Aorta (tissue), 5 donors: Measurements from ENCODE around the gene MSMB. TPM values are rescaled to one million over a fixed set of nuclear protein-coding genes. Genes with fewer than 3 reads are reported as not detected.
"Not testable (repeated sequence)": the region's sequence is repeated elsewhere in the genome, so short reads cannot be mapped to it uniquely, and the experiment has no call there.

ENCODE experiments used
- ATAC-seq: fragments of 200-7000 bp; cut with Tn5 transposase; one replicate; pipeline ENCODE4 v1.9.1; 2022; ENCODE audit warnings: moderate library complexity; ENCODE audit not compliant: low FRiP score
- DNase-seq, 2 donors: peaks; one replicate each; pipeline ENCODE4 v3.0.0-alpha.2; 2020
- H3K27ac ChIP-seq, 2 donors: one replicate each; pipeline ENCODE4 v1.5.1; 2013; ENCODE audit warnings: low read length in 2 of 2, mild to moderate bottlenecking in 2 of 2, moderate library complexity in 2 of 2, control low read depth in 1 of 2, inconsistent platforms in 1 of 2, low read depth in 1 of 2
- H3K27me3 ChIP-seq, 2 donors: one replicate each; pipeline ENCODE4 v1.6.1; 2013; ENCODE audit warnings: control low read depth in 1 of 2, low read length in 1 of 2, mild to moderate bottlenecking in 1 of 2, moderate library complexity in 1 of 2; ENCODE audit not compliant: insufficient read depth in 2 of 2, control insufficient read depth in 1 of 2
- H3K36me3 ChIP-seq, 2 donors: one replicate each; pipeline ENCODE4 v1.6.1; 2013; ENCODE audit warnings: control low read depth in 1 of 2, low read length in 1 of 2, mild to moderate bottlenecking in 1 of 2; ENCODE audit not compliant: insufficient read depth in 2 of 2, control insufficient read depth in 1 of 2
- H3K4me1 ChIP-seq, 2 donors: one replicate each; pipeline ENCODE4 v1.6.1; 2013; ENCODE audit warnings: low read length in 2 of 2, control low read depth in 1 of 2, mild to moderate bottlenecking in 1 of 2, moderate library complexity in 1 of 2; ENCODE audit not compliant: insufficient read depth in 2 of 2, control insufficient read depth in 1 of 2
- H3K4me3 ChIP-seq, 2 donors: one replicate each; pipeline ENCODE4 v1.5.1; 2013; ENCODE audit warnings: low read length in 2 of 2, control low read depth in 1 of 2, mild to moderate bottlenecking in 1 of 2
- H3K9me3 ChIP-seq: one replicate; pipeline ENCODE4 v1.6.1; 2013; ENCODE audit warnings: mild to moderate bottlenecking, low read length; ENCODE audit not compliant: control insufficient read depth
- WGBS, 2 donors: extraction: QIAGEN DNeasy Blood & Tissue Kit; methylation state at CpG; one replicate each; pipeline ENCODE4 v1.1.7; 2013; 5-methylcytosine and 5-hydroxymethylcytosine counted together
- intact Hi-C, 2 donors: fragments of 100-400 bp; cut with DNase I; formaldehyde crosslinking; loops; one replicate each; pipeline versions ENCODE4 v1.14.2 to v1.15.0; 2022
- polyA plus RNA-seq, 2 donors: library from polyadenylated mRNA; stranded (reverse); fragments of 200-250 nt; gene quantifications; one replicate each; pipeline ENCODE4 v1.2.3, GENCODE V29; 2013
- total RNA-seq, 2 donors: library from RNA; stranded (reverse); fragmentation: NEBNext Ultra II Directional; extraction: Animal tissue kit (Norgen Biotek cat#: 25700); gene quantifications; one replicate each; pipeline ENCODE4 v1.2.1, GENCODE V29; 2021
- donor health status: healthy with polysubstance abuse.
- donor health status: Bipolar disorder and iron deficiency.
- donor health status: DM: no; HTN: no; CAD: no.
- donor health status: DM: no; HTN: no; CAD: no.
- donor health status: DM: yes; HTN: yes; CAD: no.

Gene MSMB
- total and polyA plus RNA-seq, 4 donors = not detected

DNA sequence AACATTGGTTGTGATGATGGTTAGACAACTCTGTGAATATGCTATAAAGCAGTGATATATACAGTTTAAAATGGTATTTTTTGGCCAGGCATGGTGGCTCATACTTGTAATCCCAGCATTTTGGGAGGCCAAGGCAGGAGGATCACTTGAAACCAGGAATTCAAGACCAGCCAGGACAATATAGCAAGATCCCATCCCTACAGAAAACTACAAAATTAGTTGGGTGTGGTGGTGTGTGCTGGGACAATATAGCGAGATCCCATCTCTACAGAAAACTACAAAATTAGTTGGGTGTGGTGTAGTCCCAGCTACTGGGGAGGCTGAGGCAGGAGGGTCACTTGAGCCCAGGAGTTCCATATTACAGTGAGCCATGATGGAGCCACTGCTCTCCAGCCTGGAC is 27.5 kb upstream of the MSMB start:
- ATAC-seq (no peak), DNase-seq (no peak)
- Histone ChIP-seq H3K4me3 (no peak overlapping the region), H3K9me3 (no peaks in the 10 kb centered on the region), H3K36me3 (no peaks in the 10 kb centered on the region), H3K27ac (no peak overlapping the region), H3K4me1 (no peaks in the 10 kb centered on the region), H3K27me3 (no peaks in the 10 kb centered on the region)
- WGBS, 2 donors = 90 to 95% methylated on average over 1 of the region's 1 CpG
- intact Hi-C loops = no loop called here

DNA sequence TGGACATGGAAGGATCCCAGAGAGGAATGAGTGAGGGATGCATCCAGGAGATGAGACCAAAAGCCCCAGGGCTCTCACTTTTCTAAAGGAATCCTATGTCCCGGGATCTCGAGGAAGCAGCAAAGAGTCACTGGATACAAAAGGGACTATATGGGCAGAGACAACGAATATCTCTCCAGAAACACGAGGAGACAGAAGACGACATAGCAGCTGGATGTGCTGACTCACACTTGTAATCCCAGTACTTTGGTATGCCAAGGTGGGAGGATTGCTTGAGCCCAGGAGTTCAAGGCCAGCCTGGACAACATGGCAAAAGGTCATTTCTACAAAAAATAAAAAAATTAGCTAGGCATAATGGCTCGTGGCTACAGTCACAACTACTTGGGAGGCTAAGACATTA is 24.7 kb upstream of the MSMB start:
- ATAC-seq = no peak

DNA sequence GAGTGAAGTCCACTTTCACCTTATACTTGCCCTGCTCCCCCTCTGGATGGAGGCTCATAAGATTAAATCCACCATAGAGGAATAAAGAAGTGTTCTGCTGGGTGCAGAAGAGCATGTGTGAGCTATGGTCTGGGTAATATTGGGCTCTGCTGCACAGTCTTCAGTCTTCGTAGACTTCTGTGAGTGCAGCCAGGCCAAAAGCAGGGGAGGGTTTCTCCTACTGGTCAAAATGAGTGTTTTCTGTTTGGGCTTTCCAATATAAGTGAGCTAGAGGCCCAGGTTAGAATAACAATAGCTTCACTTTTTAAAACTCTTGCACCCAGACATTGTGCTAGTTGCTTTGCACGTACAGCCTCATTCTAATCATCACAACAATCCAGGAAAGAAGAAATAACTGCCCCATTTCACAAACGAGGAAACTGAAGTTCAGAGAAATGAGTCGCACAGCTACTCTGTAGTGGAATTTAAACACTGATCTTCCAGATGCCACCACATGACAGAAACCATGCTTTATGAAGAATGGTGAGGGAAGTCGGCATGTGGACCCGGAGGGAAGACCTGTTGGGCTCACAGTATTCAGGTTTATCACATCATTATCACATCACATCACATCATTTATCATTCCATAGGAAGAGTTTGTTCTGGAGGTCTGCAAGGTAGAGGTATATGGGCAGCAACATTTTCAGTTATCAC is 23.8 kb upstream of the MSMB start:
- DNase-seq (no peak), ATAC-seq (no peak)
- WGBS, 2 donors = 54 to 70% methylated on average over 6 of the region's 6 CpGs
- H3K4me1 ChIP-seq = no peaks in the 10 kb centered on the region
- H3K9me3 ChIP-seq = no peaks in the 10 kb centered on the region
- no peak overlapping the region for H3K27ac ChIP-seq
- H3K36me3 ChIP-seq = no peaks in the 10 kb centered on the region
- no peaks in the 10 kb centered on the region for H3K27me3 ChIP-seq
- intact Hi-C loops = no loop called here
- H3K4me3 ChIP-seq = no peak overlapping the region

More for the DNA sequence above, 24.7 kb upstream of the MSMB start:
- Histone ChIP-seq H3K4me3 (no peak overlapping the region), H3K27me3 (no peaks in the 10 kb centered on the region), H3K27ac (no peak overlapping the region), H3K9me3 (no peaks in the 10 kb centered on the region), H3K36me3 (no peaks in the 10 kb centered on the region), H3K4me1 (no peaks in the 10 kb centered on the region)
- WGBS, 2 donors = 59 to 79% methylated on average over 6 of the region's 6 CpGs
- no peak for DNase-seq
- intact Hi-C loops = no loop called here

DNA sequence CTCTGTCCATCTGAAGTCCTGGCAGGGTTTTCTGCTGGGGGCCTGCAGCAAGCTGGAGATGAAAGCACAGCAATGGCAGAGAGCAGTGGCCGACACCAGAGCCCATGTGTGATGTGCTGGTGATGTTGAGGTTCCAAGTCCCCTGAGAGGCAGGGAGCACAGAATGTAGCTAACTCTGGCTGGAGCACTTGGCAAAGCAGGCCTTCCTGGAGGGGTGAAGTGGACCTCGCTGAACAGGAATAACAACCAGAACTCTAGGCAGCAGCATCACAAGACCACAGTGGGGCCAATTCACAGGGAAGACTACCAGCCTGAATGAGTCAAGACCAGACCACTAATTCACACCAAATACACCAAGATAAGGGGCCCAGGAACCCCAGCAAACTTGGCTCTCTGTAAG is 22.8 kb upstream of the MSMB start:
- no peaks in the 10 kb centered on the region for H3K9me3 ChIP-seq
- H3K4me3 ChIP-seq = no peak overlapping the region
- no peaks in the 10 kb centered on the region for H3K27me3 ChIP-seq
- no peak for ATAC-seq
- intact Hi-C loops = no loop called here
- no peaks in the 10 kb centered on the region for H3K4me1 ChIP-seq
- H3K36me3 ChIP-seq = no peaks in the 10 kb centered on the region
- no peak overlapping the region for H3K27ac ChIP-seq
- WGBS, 2 donors = 70 to 81% methylated on average over 2 of the region's 2 CpGs
- no peak for DNase-seq

DNA sequence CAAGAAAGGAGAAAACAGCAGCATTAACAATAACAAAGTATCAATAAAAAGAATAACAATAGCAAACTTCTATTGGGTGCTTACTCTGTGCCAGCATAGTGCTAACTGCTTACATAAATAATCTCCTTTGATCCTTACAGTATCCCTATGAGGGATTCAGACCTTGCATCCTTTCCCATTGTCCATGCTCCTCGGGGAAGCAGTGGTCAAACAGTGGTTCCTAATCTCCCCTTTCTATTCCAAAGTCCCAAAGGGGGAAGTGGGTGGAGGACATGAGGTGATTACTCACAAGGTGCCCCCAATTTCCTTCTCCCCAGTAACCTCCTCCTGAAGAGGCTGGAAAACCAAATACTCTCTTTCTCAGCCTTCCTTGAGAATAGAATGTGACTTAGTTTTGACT is 22.0 kb upstream of the MSMB start:
- Histone ChIP-seq H3K9me3 (no peaks in the 10 kb centered on the region), H3K27ac (no peak overlapping the region), H3K4me1 (no peaks in the 10 kb centered on the region), H3K36me3 (no peaks in the 10 kb centered on the region), H3K27me3 (no peaks in the 10 kb centered on the region), H3K4me3 (no peak overlapping the region)
- WGBS, 2 donors = 75 to 90% methylated on average over 1 of the region's 1 CpG
- DNase-seq = no peak
- ATAC-seq = no peak
- intact Hi-C loops = no loop called here

DNA sequence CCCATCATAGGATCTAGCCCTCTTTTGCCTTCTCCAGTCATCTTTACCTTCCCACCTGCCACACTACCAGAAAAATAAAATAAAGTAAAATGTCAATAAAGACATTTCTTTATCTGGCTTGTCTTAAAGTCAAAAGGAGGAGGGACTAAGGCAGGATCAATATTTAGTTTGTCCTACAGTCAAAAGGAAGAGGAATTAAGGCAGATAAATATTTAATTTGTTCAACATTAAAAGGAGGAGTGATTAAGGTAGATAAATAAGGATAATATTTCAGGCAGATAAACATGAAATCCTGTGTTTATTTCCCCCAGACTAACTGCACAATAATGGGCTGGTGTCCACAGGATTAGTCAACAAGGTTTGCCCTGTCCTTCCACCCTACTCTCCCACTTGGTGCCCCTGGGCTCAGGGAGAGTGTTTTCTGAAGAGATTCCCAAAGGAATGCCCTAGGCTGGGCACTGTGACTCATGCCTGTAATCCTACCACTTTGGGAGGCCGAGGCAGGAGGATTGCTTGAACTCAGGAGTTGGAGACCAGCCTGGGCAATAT is 18.3 kb upstream of the MSMB start:
- intact Hi-C loops = no loop called here
- peaks cover 0 to 2% of the 10 kb centered on the region in 2 donors for H3K4me1 ChIP-seq
- 88 to 91% methylated on average over 1 of the region's 1 CpG for WGBS, 2 donors
- no peak overlapping the region for H3K27ac ChIP-seq
- H3K4me3 ChIP-seq = no peak overlapping the region
- no peaks in the 10 kb centered on the region for H3K36me3 ChIP-seq
- DNase-seq = no peak
- no peaks in the 10 kb centered on the region for H3K9me3 ChIP-seq
- ATAC-seq = no peak
- H3K27me3 ChIP-seq = no peaks in the 10 kb centered on the region

DNA sequence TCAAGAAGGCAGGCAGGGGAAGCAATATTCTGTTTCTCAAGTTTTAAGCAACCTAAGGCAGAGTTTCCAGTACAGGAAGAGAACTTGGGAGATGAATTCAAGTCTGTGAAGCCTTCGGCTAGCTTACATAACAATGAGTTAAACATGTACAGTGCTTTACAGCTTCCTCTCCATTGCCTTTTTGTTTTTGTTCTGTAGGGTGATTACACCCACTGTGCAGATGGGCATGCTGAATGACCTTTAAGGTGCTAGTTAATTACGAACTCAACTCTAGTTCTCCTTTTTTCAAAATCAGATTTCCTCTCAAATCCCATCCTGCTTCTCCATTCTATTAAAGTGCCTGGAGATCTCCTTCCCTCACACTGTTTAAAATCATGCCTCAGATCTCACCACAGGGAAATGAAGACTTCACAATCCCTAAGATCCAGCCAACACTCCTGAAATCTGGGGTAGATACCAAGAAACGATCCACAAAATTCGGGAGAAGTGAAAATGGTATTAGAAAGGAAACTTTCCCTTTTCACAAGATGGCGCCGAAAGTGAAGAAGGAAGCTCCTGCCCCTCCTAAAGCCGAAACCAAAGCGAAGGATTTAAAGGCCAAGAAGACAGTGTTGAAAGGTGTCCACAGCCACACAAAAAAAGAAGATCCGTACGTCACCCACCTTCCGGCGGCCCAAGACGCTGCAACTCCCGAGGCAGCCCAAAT is 16.8 kb upstream of the MSMB start:
- WGBS, 2 donors = 85 to 95% methylated on average over 14 of the region's 14 CpGs
- no peak for ATAC-seq

DNA sequence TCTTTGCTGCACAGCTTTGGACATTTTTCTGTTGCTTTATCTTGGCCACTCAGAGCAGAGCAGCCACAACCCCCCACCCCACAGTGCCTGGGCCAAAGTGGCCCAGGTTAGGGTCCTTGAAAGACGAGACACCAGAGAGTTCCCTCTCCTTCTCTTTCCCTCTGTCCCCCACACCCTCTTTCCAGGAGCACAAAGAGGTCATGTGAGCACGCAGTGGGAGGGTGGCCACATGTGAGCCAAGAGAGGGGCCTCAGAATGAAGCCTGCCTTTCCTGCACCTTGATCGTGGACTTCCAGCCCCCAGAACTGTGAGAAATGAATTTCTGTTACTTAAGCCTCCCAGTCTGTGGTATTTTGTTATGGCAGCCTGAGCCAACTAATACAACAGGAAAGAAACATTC is 14.6 kb upstream of the MSMB start:
- intact Hi-C loops = no loop called here
- WGBS, 2 donors = 54 to 56% methylated on average over 3 of the region's 3 CpGs
- ATAC-seq = no peak
- no peaks in the 10 kb centered on the region for H3K9me3 ChIP-seq
- H3K4me1 ChIP-seq = peaks cover 0 to 2% of the 10 kb centered on the region in 2 donors
- H3K27me3 ChIP-seq = no peaks in the 10 kb centered on the region
- no peaks in the 10 kb centered on the region for H3K36me3 ChIP-seq
- no peak overlapping the region for H3K4me3 ChIP-seq
- DNase-seq = no peak
- no peak overlapping the region for H3K27ac ChIP-seq

More for the DNA sequence above, 16.8 kb upstream of the MSMB start:
- Histone ChIP-seq H3K9me3 (no peaks in the 10 kb centered on the region), H3K4me1 (peaks cover 0 to 2% of the 10 kb centered on the region in 2 donors), H3K36me3 (no peaks in the 10 kb centered on the region), H3K4me3 (no peak overlapping the region), H3K27me3 (no peaks in the 10 kb centered on the region), H3K27ac (no peak overlapping the region)
- intact Hi-C loops = no loop called here
- DNase-seq = no peak

DNA sequence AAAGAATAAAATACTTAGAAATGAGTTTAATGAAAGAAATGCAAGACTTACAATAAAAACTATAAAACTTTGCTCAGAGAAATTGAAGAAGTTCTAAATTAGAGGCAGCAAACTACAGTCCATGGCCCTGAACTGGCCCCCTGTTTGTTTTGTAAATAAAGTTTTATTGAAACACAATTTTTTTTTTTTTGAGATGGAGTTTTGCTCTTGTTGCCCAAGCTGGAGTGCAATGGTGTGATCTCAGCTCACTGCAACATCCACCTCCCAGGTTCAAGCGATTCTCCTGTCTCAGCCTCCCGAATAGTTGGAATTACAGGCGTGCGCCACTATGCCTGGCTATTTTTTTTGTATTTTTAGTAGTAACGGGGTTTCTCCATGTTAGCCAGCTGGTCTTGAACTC is 11.9 kb upstream of the MSMB start:
- not testable (repeated sequence) for H3K27me3 ChIP-seq

More for the DNA sequence above, 11.9 kb upstream of the MSMB start:
- ATAC-seq, intact Hi-C loops, H3K4me1 ChIP-seq, H3K4me3 ChIP-seq, H3K36me3 ChIP-seq, H3K9me3 ChIP-seq, H3K27ac ChIP-seq: not testable (repeated sequence)
- DNase-seq = peak in 1 of 2 donors; percentile 23
- WGBS, 2 donors = 93 to 95% methylated on average over 5 of the region's 5 CpGs
